SU-DHL-6 (cell line): ENCODE measurements around the gene PCYT2.

Experiments used
- H2AFZ ChIP-seq: fragments of 200-600 bp; sonication (generic); 2 replicates; pipeline ENCODE4 v1.6.1; 2014; ENCODE audit warnings: low read depth, mild to moderate bottlenecking, moderate library complexity, mixed read lengths, antibody characterized with exemption, low read length; ENCODE audit not compliant: severe bottlenecking
- H3F3A ChIP-seq: fragments of 200-600 bp; shearing (Covaris generic); 2 replicates; pipeline ENCODE4 v1.6.0; 2016; ENCODE audit warnings: antibody characterized with exemption, mild to moderate bottlenecking; ENCODE audit not compliant: insufficient read depth
- H3K27ac ChIP-seq: fragments of 200-600 bp; sonication (generic); 2 replicates; pipeline ENCODE4 v1.5.1; 2016; ENCODE audit warnings: low read depth, mild to moderate bottlenecking, low read length, moderate library complexity, mixed read lengths
- H3K27me3 ChIP-seq: fragments of 200-600 bp; sonication (generic), shearing (Covaris generic); 2 replicates; pipeline ENCODE4 v1.6.0; 2014; ENCODE audit warnings: mild to moderate bottlenecking, low read length
- H3K36me3 ChIP-seq: fragments of 200-600 bp; sonication (generic); 2 replicates; pipeline ENCODE4 v1.6.1; 2014; ENCODE audit warnings: mild to moderate bottlenecking, low read length, mixed read lengths
- H3K4me2 ChIP-seq: fragments of 300-600, 200-600 bp; shearing (Covaris generic), sonication (generic); 2 replicates; pipeline ENCODE4 v1.6.0; 2014; ENCODE audit warnings: low read length, low read depth, mild to moderate bottlenecking; ENCODE audit not compliant: poor library complexity, severe bottlenecking
- H3K4me3 ChIP-seq: fragments of 200-600 bp; sonication (generic); 2 replicates; pipeline ENCODE4 v1.5.1; 2014; ENCODE audit warnings: antibody characterized with exemption, low read length, mild to moderate bottlenecking, mixed read lengths; ENCODE audit not compliant: insufficient read depth, poor library complexity, severe bottlenecking
- H3K79me2 ChIP-seq: fragments of 200-600 bp; sonication (generic); 2 replicates; pipeline ENCODE4 v1.6.1; 2014; ENCODE audit warnings: mild to moderate bottlenecking, low read length, moderate library complexity; ENCODE audit not compliant: insufficient read depth
- H3K9ac ChIP-seq: fragments of 200-600 bp; sonication (generic); 2 replicates; pipeline ENCODE4 v1.7.0; 2014; ENCODE audit warnings: mild to moderate bottlenecking, low read length
- H3K9me2 ChIP-seq: fragments of 200-600 bp; sonication (generic); replicated peaks from 2 replicates; pipeline ENCODE4 v1.6.1; 2014; ENCODE audit warnings: low read length; ENCODE audit not compliant: insufficient read depth
- H3K9me3 ChIP-seq: fragments of 200-600 bp; sonication (generic); 2 replicates; pipeline ENCODE4 v1.6.1; 2014; ENCODE audit warnings: low read length, mixed read lengths; ENCODE audit not compliant: insufficient read depth
- H4K20me1 ChIP-seq: fragments of 200-600 bp; sonication (generic); 2 replicates; pipeline ENCODE4 v1.6.1; 2014; ENCODE audit warnings: low read depth, mild to moderate bottlenecking, antibody characterized with exemption, low read length, moderate library complexity, mixed read lengths
- EZH2phosphoT487 ChIP-seq: fragments of 200-600 bp; sonication (generic), shearing (Covaris generic); conservative IDR thresholded peaks from 2 replicates; pipeline ENCODE4 v1.6.1; 2018; ENCODE audit warnings: mild to moderate bottlenecking, antibody characterized with exemption, low read length, moderate library complexity, mixed read lengths
- TF ChIP-seq, protein P1 (sequence below): fragments of 200-600 bp; sonication (generic); IDR thresholded peaks from one replicate; pipeline ENCODE4 v1.5.1; 2017; ENCODE audit warnings: antibody characterized with exemption, mild to moderate bottlenecking, low read length, moderate library complexity; ENCODE audit not compliant: insufficient read depth, poor library complexity, severe bottlenecking

PCYT2 gene

DNA sequence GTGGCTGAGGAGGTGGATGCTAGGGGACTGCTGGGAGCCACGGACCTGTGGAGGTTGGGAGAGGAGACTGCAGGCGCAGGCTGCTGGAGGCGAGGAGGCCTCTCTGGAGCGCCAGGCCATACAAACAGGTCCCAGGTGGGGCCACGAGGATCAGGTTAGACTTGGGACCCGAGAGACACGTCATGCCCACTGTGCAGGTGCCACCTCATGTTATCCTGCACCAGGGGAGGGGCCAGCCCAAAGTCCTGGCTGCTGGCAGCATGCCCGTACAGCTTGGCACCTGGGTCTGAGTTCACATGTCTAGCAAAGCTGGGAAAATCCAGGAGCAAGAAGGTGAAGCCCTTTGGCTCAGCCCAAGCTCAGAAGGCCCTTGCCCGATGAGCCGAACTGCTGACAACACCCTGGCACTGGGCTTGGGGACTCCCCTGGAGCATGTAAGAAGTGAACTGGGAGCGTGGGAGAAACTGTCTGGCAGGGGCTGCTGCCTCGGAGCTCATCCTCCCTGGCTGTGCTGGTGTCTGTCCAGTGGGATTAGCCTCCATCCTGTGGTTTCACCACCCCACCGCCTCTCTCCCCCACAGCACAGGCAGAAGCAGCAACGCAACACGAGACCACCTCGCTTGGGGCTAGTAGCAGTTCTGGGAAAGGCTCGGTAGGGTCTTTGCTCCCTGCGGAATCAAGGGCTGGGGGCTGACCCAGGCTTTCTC lies 45.3 kb downstream of the PCYT2 start:
- no peak for TF ChIP-seq EZH2phosphoT487
- TF ChIP-seq, protein P1, sequence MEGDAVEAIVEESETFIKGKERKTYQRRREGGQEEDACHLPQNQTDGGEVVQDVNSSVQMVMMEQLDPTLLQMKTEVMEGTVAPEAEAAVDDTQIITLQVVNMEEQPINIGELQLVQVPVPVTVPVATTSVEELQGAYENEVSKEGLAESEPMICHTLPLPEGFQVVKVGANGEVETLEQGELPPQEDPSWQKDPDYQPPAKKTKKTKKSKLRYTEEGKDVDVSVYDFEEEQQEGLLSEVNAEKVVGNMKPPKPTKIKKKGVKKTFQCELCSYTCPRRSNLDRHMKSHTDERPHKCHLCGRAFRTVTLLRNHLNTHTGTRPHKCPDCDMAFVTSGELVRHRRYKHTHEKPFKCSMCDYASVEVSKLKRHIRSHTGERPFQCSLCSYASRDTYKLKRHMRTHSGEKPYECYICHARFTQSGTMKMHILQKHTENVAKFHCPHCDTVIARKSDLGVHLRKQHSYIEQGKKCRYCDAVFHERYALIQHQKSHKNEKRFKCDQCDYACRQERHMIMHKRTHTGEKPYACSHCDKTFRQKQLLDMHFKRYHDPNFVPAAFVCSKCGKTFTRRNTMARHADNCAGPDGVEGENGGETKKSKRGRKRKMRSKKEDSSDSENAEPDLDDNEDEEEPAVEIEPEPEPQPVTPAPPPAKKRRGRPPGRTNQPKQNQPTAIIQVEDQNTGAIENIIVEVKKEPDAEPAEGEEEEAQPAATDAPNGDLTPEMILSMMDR: no peak
- H3K9me3 ChIP-seq: no peaks in the 10 kb centered on the region
- H3F3A ChIP-seq: peaks cover 44% of the 10 kb centered on the region
- no peak overlapping the region for H3K27ac ChIP-seq
- no peaks in the 10 kb centered on the region for H3K9me2 ChIP-seq
- H3K4me2 ChIP-seq: no peak overlapping the region
- no peaks in the 10 kb centered on the region for H3K27me3 ChIP-seq
- no peaks in the 10 kb centered on the region; the same call in 1 of the 2 replicates for H4K20me1 ChIP-seq
- H3K36me3 ChIP-seq: 0 out of 2 replicates have a peak, but pooled peaks cover 4% of the 10 kb centered on the region
- no peak overlapping the region for H2AFZ ChIP-seq
- no peak overlapping the region for H3K4me3 ChIP-seq
- H3K79me2 ChIP-seq: peaks cover 36% of the 10 kb centered on the region
- no peak overlapping the region for H3K9ac ChIP-seq

DNA sequence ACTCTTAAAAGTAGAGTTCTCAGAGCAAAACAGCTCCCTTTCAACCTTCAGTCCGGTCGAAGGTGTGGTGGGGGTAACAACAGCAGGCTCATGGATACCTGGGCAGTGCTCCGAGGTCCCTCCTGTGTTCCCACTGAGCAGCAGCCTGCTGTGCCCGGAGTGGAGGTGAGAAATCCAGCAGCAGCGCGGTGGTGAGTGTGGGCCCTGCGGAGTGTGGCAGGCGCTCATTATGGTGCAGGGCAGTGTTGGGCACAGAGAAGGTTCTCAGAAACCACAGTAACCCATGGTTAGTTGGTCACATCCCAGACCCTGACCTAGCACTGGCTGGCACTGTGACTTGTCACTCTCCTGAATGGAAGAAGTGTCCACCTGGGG lies 45.9 kb downstream of the PCYT2 start:
- Histone ChIP-seq H4K20me1 (no peaks in the 10 kb centered on the region; the same call in 1 of the 2 replicates), H3K4me2 (no peak overlapping the region), H3F3A (peaks cover 41% of the 10 kb centered on the region), H3K9me2 (no peaks in the 10 kb centered on the region), H3K27me3 (no peaks in the 10 kb centered on the region), H3K9ac (no peak overlapping the region), H3K36me3 (0 out of 2 replicates have a peak, but pooled peaks cover 4% of the 10 kb centered on the region), H3K79me2 (peaks cover 32% of the 10 kb centered on the region), H3K27ac (no peak overlapping the region), H3K9me3 (no peaks in the 10 kb centered on the region), H2AFZ (no peak overlapping the region), H3K4me3 (no peak overlapping the region)
- TF ChIP-seq EZH2phosphoT487: no peak
- TF ChIP-seq, protein P1: no peak

DNA sequence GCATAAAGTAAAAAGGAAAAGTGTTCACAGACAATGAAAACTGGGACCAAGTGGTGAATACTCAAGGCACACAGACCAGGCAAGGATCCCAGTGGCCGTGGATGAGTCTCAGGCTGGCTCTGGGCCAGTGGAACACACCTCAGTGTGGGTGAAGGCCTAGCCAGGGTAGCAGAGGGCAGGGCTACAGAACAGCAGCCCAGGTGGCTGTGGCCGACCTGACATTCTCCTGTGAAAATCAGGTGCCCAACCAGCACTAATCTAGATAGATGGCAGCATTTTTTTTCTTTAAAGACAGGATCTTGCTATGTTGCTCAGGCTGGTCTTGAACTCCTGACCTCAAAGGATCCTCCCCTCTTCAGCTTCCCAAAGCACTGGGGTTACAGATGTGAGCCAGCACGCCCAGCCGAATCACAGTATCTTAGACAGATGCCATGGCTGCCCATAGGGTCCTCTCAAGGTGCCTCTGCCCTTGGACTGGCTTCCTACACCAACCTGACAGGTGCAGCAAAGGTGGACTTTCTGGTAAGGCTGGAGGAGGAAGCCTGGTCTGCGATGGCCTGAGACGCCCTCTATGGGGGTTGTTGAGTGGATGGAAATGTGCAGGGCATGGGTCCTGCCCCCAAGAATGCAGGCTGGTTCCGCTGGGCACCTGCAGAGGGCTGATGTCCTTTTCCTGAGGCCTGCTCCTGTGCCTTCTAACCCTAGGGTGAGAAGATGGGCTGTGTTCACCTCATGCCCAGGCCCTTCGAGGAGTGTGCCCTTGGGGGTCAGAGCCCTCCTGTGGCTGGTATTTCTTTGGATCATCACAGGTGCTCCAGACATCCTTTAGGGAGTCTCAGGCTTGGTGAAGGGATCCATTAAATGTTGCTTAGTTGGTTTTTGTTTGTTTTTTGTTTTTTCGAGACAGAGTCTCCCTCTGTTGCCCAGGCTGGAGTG lies 47.1 kb downstream of the PCYT2 start:
- Histone ChIP-seq H3K9me3 (no peaks in the 10 kb centered on the region), H3K27ac (no peak overlapping the region), H2AFZ (no peak overlapping the region), H3K9me2 (no peaks in the 10 kb centered on the region), H3K9ac (no peak overlapping the region), H3K79me2 (peaks cover 36% of the 10 kb centered on the region), H4K20me1 (no peaks in the 10 kb centered on the region; the same call in 1 of the 2 replicates), H3K4me2 (no peak overlapping the region), H3K27me3 (no peaks in the 10 kb centered on the region), H3K4me3 (no peak overlapping the region), H3F3A (peaks cover 32% of the 10 kb centered on the region), H3K36me3 (0 out of 2 replicates have a peak, but pooled peaks cover 4% of the 10 kb centered on the region)
- TF ChIP-seq, protein P1: no peak
- no peak for TF ChIP-seq EZH2phosphoT487
